Thoracic aorta (tissue), 2 donors: ENCODE results near the gene TMEM141. TPM values are rescaled to one million over a fixed set of nuclear protein-coding genes. Genes with fewer than 3 reads are reported as not detected.

Source experiments
- ATAC-seq: fragments of 150-250 bp; one replicate; pipeline ENCODE4 v1.8.0; 2017; ENCODE audit warnings: low read depth; ENCODE audit not compliant: insufficient number of reproducible peaks, low FRiP score
- DNase-seq: peaks from one replicate; pipeline ENCODE4 v3.0.0-alpha.2; 2020; ENCODE audit warnings: low spot score
- H3K27ac ChIP-seq, 2 donors: fragments of 200-600 bp; sonication (generic); 1 replicate in 1 of 2; 2 replicates in 1 of 2; pipeline ENCODE4 v1.5.1; 2016; ENCODE audit warnings: mild to moderate bottlenecking in 2 of 2, moderate library complexity in 2 of 2
- H3K27me3 ChIP-seq: fragments of 200-600 bp; sonication (generic); replicated peaks from 2 replicates; pipeline ENCODE4 v1.6.0; 2016; ENCODE audit warnings: mild to moderate bottlenecking; ENCODE audit not compliant: insufficient read depth
- H3K36me3 ChIP-seq: fragments of 200-600 bp; sonication (generic); one replicate; pipeline ENCODE4 v1.5.1; 2016
- H3K4me1 ChIP-seq, 2 donors: fragments of 200-600 bp; sonication (generic); 1 replicate in 1 of 2; 2 replicates in 1 of 2; pipeline versions ENCODE4 v1.5.1 to v1.6.0; 2016; ENCODE audit warnings: low read depth in 2 of 2, mild to moderate bottlenecking in 1 of 2; ENCODE audit not compliant: control insufficient read depth in 1 of 2
- H3K4me3 ChIP-seq: fragments of 200-600 bp; sonication (generic); 2 replicates; pipeline ENCODE4 v1.5.1; 2016; ENCODE audit warnings: mild to moderate bottlenecking
- H3K9me3 ChIP-seq: fragments of 200-600 bp; sonication (generic); 2 replicates; pipeline ENCODE4 v1.5.1; 2016
- total RNA-seq, 2 donors: library from RNA; depleted of rRNA; stranded (reverse); fragments of >200 nt; gene quantifications; one replicate each; pipeline versions ENCODE4 v1.1.0 to v1.2.3, GENCODE V29; 2016
- TF ChIP-seq, protein P1 (sequence below): fragments of 200-600 bp; sonication (generic); IDR thresholded peaks from one replicate; pipeline ENCODE4 v1.5.1; 2019; ENCODE audit warnings: antibody characterized with exemption

Gene TMEM141
- 10 to 100 TPM; 12.8 to 37.8 TPM for total RNA-seq

DNA sequence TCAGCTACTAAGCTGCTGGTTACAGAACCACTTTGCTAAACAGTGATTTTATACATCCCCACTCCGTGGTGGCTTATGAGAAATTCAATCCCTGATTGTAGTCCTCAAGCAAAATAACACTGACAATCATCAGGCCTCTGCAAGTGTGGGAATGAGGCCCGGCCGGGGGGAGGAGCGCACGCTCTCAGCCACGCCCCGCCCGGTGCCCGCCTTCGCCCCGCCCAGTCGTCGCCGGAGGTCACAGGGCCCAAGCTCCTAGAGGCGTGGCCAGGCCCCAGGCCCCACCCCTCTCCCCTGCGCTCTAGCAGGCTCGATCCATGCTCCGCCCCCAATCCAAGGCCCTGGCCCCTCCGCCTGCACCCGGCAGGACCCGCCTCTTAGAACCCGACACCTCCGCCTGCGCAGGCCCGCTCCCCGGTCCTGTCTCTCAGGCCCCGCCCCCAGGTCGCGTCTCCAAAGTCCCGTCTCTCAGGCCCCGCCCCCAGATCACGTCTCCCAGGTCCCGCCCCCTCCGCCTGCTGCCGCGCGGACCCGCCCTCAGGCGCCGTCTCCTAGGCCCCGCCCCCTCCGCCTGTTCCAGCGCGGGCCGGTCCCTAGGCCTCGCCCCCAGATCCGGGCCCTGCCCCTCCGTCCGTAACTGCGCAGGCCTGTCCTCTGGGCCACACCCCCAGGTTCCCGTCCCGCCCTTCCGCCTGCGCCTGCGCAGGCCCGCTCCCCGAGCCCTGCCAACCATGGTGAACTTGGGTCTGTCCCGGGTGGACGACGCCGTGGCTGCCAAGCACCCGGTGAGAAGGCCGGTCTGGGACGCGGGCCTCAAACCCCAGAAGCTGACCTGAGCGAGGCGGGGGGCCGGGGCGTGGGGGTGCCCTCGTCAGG lies at the start of gene TMEM141:
Gene TMEM141 (plus strand): TSS at position 705 of the 876 bp plus-strand sequence. CDS start 27 bp downstream, at position 732.
- H3K4me1 ChIP-seq, result peaks cover 2 to 14% of the 10 kb centered on the region in 2 donors
- peak; percentile 93 for ATAC-seq
- H3K4me3 ChIP-seq, result peak within 1 kb of the TSS; percentile 93

DNA sequence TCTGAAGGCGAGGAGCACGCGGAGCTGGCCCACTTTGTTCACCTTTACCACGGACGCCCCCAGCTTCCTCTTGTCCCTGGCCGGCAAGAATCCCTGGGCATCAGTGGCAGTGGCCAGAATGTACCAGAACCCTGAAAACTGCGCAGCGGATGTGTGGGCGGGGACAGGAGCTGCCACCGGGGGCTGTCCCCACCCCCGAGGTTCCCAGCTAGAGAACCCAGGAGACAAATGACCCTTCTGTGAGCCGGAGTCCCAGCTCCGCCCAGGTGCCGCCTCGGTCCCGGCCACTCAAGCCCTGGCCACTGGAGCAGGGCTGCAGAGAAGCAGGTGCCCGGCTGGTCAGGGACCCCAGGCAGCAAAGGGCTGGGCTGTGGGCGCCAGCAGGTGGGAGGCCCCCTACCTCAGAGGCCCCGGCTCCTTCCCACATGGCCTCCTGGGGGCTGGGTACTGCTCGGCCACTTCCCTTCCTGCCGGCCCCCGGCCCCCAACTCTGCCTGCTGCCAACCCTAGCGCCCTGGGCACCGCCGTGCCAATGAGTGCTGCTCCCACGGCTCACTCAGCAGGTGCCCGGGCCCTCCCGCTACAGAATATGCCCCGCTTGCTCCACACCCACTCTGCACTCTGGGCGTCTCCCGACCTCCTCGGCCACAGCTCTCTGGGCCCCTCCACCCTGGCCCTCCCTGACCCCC lies 49.1 kb upstream of the TMEM141 start:
- no peak for ATAC-seq
- H3K27me3 ChIP-seq, result peaks cover 3% of the 10 kb centered on the region
- no peak for DNase-seq
- H3K4me1 ChIP-seq, result peaks cover 0 to 10% of the 10 kb centered on the region in 2 donors
- no peaks in the 10 kb centered on the region for H3K36me3 ChIP-seq
- H3K4me3 ChIP-seq, result no peak overlapping the region
- no peaks in the 10 kb centered on the region for H3K9me3 ChIP-seq
- TF ChIP-seq, protein P1, sequence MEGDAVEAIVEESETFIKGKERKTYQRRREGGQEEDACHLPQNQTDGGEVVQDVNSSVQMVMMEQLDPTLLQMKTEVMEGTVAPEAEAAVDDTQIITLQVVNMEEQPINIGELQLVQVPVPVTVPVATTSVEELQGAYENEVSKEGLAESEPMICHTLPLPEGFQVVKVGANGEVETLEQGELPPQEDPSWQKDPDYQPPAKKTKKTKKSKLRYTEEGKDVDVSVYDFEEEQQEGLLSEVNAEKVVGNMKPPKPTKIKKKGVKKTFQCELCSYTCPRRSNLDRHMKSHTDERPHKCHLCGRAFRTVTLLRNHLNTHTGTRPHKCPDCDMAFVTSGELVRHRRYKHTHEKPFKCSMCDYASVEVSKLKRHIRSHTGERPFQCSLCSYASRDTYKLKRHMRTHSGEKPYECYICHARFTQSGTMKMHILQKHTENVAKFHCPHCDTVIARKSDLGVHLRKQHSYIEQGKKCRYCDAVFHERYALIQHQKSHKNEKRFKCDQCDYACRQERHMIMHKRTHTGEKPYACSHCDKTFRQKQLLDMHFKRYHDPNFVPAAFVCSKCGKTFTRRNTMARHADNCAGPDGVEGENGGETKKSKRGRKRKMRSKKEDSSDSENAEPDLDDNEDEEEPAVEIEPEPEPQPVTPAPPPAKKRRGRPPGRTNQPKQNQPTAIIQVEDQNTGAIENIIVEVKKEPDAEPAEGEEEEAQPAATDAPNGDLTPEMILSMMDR, result no peak
- H3K27ac ChIP-seq, result no peak overlapping the region

More for the DNA sequence above, at the start of gene TMEM141:
- Histone ChIP-seq H3K36me3 (no peaks in the 10 kb centered on the region), H3K27ac (peak within 1 kb of the TSS; percentile 75 to 83), H3K27me3 (no peaks in the 10 kb centered on the region), H3K9me3 (no peaks in the 10 kb centered on the region)
- peak; percentile 100 for DNase-seq
- TF ChIP-seq, protein P1, result no peak

DNA sequence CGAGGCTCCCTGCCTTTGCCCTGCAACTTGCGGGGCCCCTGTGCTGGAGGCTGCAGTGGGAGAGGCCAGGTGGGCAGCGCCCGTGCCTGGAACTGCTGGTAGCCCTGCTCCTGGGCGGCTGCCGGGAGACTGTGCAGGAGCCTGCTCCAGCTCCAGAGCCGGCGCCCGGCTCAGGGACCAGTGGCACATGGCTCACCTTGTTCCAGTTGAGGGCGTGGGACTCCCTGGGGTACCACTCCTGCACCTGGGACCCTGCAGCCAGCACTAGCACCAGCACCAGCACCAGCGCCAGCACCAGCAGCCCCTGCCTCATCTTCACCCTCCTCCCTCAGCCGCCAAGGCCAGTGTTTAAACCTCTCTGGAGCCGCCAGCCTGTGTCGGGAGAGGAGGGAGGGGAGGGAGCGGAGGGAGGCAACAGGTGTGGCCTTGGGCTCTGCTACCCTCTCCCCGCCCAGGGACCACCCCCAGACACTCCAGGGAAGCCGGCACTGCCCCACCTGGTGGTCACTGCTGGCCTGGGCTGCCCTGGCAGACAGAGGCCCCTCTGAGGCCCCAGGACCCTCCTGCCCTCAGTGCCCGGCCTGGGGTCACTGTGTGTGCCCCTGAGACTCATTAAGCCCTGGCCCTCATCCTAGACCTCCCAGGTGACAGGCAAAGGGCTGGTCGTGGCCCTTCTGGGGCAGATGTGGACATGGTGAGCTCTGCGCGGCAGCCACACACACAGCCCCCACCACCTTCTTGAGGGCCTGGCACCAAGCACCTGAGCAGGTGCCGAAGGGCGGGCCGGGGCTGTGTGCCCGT lies 48.4 kb upstream of the TMEM141 start, which contains the start of gene LCN10:
Gene LCN10 (minus strand): TSS at position 350 of the 801 bp plus-strand sequence. CDS start 37 bp downstream, at position 313.
- Histone ChIP-seq H3K27ac (no peak within 1 kb of the TSS), H3K27me3 (peaks cover 3% of the 10 kb centered on the region), H3K9me3 (no peaks in the 10 kb centered on the region), H3K4me3 (no peak within 1 kb of the TSS), H3K4me1 (peaks cover 0 to 10% of the 10 kb centered on the region in 2 donors), H3K36me3 (no peaks in the 10 kb centered on the region)
- TF ChIP-seq, protein P1, result no peak
- ATAC-seq, result no peak
- no peak for DNase-seq

DNA sequence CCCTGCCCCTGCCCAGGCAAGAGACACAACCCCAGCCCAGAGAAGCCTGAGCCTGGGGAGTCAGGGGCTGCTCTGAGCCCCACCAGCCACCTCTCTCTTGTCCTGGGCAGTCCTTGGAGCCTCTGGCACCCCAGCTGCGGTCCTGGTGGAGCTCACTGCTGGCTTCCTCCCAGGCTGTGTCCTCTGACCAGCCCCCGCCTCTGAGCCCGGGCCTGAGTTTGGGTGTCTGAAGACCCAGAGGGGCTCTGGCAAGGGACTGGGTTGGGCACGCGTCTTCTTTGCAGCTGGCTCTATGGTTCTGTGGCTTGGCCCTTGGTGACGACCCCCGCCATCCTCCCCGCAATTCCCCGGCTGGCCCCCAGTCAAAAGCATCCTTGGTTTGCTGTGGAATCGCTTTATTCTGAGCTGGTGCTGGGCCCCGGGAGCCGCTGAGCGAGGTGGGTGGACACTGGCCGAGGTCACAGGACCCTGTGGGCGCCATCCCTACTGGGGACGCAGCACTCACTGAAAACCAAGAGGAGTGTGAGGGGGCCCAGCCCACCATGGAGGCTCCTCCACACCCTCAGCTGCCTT lies 47.4 kb upstream of the TMEM141 start:
- TF ChIP-seq, protein P1, result no peak
- Histone ChIP-seq H3K9me3 (no peaks in the 10 kb centered on the region), H3K36me3 (no peaks in the 10 kb centered on the region), H3K4me1 (peaks cover 0 to 10% of the 10 kb centered on the region in 2 donors), H3K27me3 (peaks cover 3% of the 10 kb centered on the region), H3K27ac (no peak overlapping the region), H3K4me3 (no peak overlapping the region)
- ATAC-seq, result no peak
- no peak for DNase-seq
